ENCODE measurements around the gene TMEM170A.

The TMEM170A gene

DNA sequence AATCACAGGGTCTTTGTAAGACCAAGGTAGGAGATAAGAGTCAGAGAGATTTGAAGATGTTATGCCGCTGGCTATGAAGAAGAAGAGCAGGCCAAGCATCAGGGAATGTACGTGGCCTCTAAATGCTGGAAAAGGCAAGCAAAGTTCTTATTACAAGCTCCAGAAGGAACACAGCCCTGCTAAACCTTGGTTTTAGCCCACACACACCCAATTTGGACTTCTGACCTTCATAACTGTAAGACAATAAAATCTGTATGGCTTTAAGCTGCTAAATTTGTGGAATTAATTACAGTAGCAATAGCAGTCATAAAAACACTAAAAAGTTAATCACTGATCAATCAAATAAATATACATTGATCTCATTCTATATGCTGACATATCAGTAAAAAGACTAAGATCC is 6.0 kb downstream of the TMEM170A start:
- Histone ChIP-seq H2AFZ (ENCODE audit: low read length) (no peak overlapping the region), H3K9me2 (ENCODE audit: low read depth, low read length) (no peaks in the 10 kb centered on the region), H3K27ac (ENCODE audit: low read depth, low read length, poor library complexity, severe bottlenecking) (no peak overlapping the region), H3K27me3 (ENCODE audit: insufficient read depth, low read length) (no peaks in the 10 kb centered on the region), H3K4me3 (ENCODE audit: low read depth, low read length, poor library complexity, severe bottlenecking) (no peak overlapping the region), H3K9ac (ENCODE audit: low read length) (no peak overlapping the region), H3K36me3 (ENCODE audit: insufficient read depth, low read length) (no peaks in the 10 kb centered on the region), H3K4me2 (ENCODE audit: low read length) (no peak overlapping the region), H4K20me1 (ENCODE audit: insufficient read depth, low read length) (no peaks in the 10 kb centered on the region), H3K4me1 (ENCODE audit: insufficient read depth, low read length, severe bottlenecking) (peaks cover 29% of the 10 kb centered on the region), H3K9me3 (ENCODE audit: low read length) (no peaks in the 10 kb centered on the region), H3F3A (ENCODE audit: insufficient read depth, low read length) (no peaks in the 10 kb centered on the region), H3K79me2 (ENCODE audit: insufficient read depth, low read length) (peaks cover 31% of the 10 kb centered on the region)
- TF ChIP-seq, protein P1, sequence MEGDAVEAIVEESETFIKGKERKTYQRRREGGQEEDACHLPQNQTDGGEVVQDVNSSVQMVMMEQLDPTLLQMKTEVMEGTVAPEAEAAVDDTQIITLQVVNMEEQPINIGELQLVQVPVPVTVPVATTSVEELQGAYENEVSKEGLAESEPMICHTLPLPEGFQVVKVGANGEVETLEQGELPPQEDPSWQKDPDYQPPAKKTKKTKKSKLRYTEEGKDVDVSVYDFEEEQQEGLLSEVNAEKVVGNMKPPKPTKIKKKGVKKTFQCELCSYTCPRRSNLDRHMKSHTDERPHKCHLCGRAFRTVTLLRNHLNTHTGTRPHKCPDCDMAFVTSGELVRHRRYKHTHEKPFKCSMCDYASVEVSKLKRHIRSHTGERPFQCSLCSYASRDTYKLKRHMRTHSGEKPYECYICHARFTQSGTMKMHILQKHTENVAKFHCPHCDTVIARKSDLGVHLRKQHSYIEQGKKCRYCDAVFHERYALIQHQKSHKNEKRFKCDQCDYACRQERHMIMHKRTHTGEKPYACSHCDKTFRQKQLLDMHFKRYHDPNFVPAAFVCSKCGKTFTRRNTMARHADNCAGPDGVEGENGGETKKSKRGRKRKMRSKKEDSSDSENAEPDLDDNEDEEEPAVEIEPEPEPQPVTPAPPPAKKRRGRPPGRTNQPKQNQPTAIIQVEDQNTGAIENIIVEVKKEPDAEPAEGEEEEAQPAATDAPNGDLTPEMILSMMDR (IDR thresholded peaks at IDR 0.05; ENCODE audit: low read length), result no peak
- no peak for TF ChIP-seq EZH2 (IDR thresholded peaks at IDR 0.05; ENCODE audit: borderline replicate concordance, low read length)

DNA sequence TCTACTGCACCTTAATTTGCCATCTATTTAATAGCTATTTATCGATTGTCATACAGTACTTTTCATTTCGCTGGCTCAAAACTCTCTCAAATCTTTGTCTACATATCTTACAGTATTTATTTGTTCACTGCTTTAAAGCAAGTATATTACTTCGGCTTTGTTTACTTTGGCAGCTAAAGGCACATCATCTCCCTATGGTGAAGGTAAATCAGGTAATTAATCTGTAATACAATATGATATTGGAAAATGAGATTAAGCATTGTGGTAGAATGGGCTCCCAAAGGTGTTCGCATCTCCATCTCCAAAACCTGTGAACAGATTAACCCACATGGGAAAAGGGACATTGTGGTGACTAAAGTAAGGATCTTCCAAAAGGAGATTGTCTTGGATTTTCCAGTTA is 6.5 kb downstream of the TMEM170A start:
- Histone ChIP-seq H3K9ac (ENCODE audit: low read length) (no peak overlapping the region), H3K79me2 (ENCODE audit: insufficient read depth, low read length) (peaks cover 31% of the 10 kb centered on the region), H4K20me1 (ENCODE audit: insufficient read depth, low read length) (no peaks in the 10 kb centered on the region), H3K27me3 (ENCODE audit: insufficient read depth, low read length) (no peaks in the 10 kb centered on the region), H3K4me1 (ENCODE audit: insufficient read depth, low read length, severe bottlenecking) (peaks cover 25% of the 10 kb centered on the region), H2AFZ (ENCODE audit: low read length) (no peak overlapping the region), H3K9me2 (ENCODE audit: low read depth, low read length) (no peaks in the 10 kb centered on the region), H3K36me3 (ENCODE audit: insufficient read depth, low read length) (no peaks in the 10 kb centered on the region), H3K9me3 (ENCODE audit: low read length) (no peaks in the 10 kb centered on the region), H3K4me2 (ENCODE audit: low read length) (no peak overlapping the region), H3K27ac (ENCODE audit: low read depth, low read length, poor library complexity, severe bottlenecking) (no peak overlapping the region), H3K4me3 (ENCODE audit: low read depth, low read length, poor library complexity, severe bottlenecking) (no peak overlapping the region), H3F3A (ENCODE audit: insufficient read depth, low read length) (no peaks in the 10 kb centered on the region)
- TF ChIP-seq, protein P1 (IDR thresholded peaks at IDR 0.05; ENCODE audit: low read length), result no peak
- no peak for TF ChIP-seq EZH2 (IDR thresholded peaks at IDR 0.05; ENCODE audit: borderline replicate concordance, low read length)

DNA sequence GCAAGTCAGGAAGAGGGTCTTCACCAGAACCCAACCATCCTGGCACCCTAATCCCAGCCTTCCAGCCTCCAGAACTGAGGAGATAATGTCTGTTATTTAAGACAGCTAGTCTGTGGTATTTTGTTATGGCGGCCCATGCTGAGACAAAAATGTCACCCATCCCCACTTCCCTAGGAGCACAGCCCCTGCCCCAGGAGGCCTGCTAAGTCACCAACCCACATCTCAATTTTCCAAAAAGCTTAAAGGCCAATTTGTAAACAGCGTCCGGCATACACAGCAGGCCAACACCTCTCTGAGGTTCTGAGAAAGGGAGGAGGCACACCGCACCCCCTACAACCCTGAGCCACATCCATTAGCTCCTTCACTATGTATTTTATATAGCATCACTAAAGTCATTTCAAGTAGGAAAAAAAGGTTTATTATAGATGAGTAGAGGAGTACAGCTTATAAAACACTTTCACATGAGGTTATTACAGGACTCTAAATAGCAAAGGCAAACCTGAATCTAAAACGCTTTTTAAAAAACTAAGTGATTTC is 6.9 kb downstream of the TMEM170A start:
- no peak for TF ChIP-seq EZH2 (IDR thresholded peaks at IDR 0.05; ENCODE audit: borderline replicate concordance, low read length)
- TF ChIP-seq, protein P1 (IDR thresholded peaks at IDR 0.05; ENCODE audit: low read length), result no peak
- no peak overlapping the region for H3K27ac ChIP-seq (ENCODE audit: low read depth, low read length, poor library complexity, severe bottlenecking)
- peaks cover 30% of the 10 kb centered on the region for H3K79me2 ChIP-seq (ENCODE audit: insufficient read depth, low read length)

More for the DNA sequence above, 6.9 kb downstream of the TMEM170A start:
- no peak overlapping the region for H3K4me3 ChIP-seq (ENCODE audit: low read depth, low read length, poor library complexity, severe bottlenecking)
- no peaks in the 10 kb centered on the region for H4K20me1 ChIP-seq (ENCODE audit: insufficient read depth, low read length)
- no peaks in the 10 kb centered on the region for H3K9me2 ChIP-seq (ENCODE audit: low read depth, low read length)
- H3K36me3 ChIP-seq (ENCODE audit: insufficient read depth, low read length), result no peaks in the 10 kb centered on the region
- H3K4me2 ChIP-seq (ENCODE audit: low read length), result no peak overlapping the region
- no peaks in the 10 kb centered on the region for H3K27me3 ChIP-seq (ENCODE audit: insufficient read depth, low read length)
- peaks cover 20% of the 10 kb centered on the region for H3K4me1 ChIP-seq (ENCODE audit: insufficient read depth, low read length, severe bottlenecking)
- H3K9ac ChIP-seq (ENCODE audit: low read length), result no peak overlapping the region
- no peaks in the 10 kb centered on the region for H3F3A ChIP-seq (ENCODE audit: insufficient read depth, low read length)
- H2AFZ ChIP-seq (ENCODE audit: low read length), result no peak overlapping the region
- no peaks in the 10 kb centered on the region for H3K9me3 ChIP-seq (ENCODE audit: low read length)

All from OCI-LY1 (cell line).